ENCODE results near the gene NUAK2.

- TF ChIP-seq CTCF (IDR thresholded peaks at IDR 0.05; ENCODE audit: low read depth, low read length, missing input control) (no peak), JUND (IDR thresholded peaks at IDR 0.05) (no peak), ZBTB33 (IDR thresholded peaks at IDR 0.05) (no peak), GABPA (IDR thresholded peaks at IDR 0.05 in 1 of 2, conservative IDR thresholded peaks at IDR 0.05 in 1 of 2) (no peak), EGR1 (IDR thresholded peaks at IDR 0.05; ENCODE audit: low read depth in 2 of 2) (no peak), RAD21 (IDR thresholded peaks at IDR 0.05) (no peak), RXRA (IDR thresholded peaks at IDR 0.05) (no peak), YY1 (IDR thresholded peaks at IDR 0.05) (no peak), SP1 (IDR thresholded peaks at IDR 0.05) (no peak), HNF4G (IDR thresholded peaks at IDR 0.05) (no peak), FOXA2 (IDR thresholded peaks at IDR 0.05) (no peak)
- TF ChIP-seq, protein P1, sequence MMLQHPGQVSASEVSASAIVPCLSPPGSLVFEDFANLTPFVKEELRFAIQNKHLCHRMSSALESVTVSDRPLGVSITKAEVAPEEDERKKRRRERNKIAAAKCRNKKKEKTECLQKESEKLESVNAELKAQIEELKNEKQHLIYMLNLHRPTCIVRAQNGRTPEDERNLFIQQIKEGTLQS (IDR thresholded peaks at IDR 0.05): no peak
- TF ChIP-seq, protein P2, sequence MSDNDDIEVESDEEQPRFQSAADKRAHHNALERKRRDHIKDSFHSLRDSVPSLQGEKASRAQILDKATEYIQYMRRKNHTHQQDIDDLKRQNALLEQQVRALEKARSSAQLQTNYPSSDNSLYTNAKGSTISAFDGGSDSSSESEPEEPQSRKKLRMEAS (IDR thresholded peaks at IDR 0.05): no peak
- TF ChIP-seq, protein P3, sequence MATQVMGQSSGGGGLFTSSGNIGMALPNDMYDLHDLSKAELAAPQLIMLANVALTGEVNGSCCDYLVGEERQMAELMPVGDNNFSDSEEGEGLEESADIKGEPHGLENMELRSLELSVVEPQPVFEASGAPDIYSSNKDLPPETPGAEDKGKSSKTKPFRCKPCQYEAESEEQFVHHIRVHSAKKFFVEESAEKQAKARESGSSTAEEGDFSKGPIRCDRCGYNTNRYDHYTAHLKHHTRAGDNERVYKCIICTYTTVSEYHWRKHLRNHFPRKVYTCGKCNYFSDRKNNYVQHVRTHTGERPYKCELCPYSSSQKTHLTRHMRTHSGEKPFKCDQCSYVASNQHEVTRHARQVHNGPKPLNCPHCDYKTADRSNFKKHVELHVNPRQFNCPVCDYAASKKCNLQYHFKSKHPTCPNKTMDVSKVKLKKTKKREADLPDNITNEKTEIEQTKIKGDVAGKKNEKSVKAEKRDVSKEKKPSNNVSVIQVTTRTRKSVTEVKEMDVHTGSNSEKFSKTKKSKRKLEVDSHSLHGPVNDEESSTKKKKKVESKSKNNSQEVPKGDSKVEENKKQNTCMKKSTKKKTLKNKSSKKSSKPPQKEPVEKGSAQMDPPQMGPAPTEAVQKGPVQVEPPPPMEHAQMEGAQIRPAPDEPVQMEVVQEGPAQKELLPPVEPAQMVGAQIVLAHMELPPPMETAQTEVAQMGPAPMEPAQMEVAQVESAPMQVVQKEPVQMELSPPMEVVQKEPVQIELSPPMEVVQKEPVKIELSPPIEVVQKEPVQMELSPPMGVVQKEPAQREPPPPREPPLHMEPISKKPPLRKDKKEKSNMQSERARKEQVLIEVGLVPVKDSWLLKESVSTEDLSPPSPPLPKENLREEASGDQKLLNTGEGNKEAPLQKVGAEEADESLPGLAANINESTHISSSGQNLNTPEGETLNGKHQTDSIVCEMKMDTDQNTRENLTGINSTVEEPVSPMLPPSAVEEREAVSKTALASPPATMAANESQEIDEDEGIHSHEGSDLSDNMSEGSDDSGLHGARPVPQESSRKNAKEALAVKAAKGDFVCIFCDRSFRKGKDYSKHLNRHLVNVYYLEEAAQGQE (IDR thresholded peaks at IDR 0.05): no peak
These were observed 36.0 kb upstream of the NUAK2 start for GRCh38 chr1:205357567-205357966.
